Tibial nerve (tissue), 3 donors: ENCODE results near the gene MMP8.

ENCODE experiments used
- EP300 ChIP-seq, 2 donors: sonication (generic); formaldehyde crosslinking; IDR thresholded peaks; one replicate each; pipeline ENCODE4 v1.6.1; 2017; ENCODE audit warnings: antibody characterized with exemption in 2 of 2, mild to moderate bottlenecking in 1 of 2
- POLR2A ChIP-seq, 2 donors: fragments of 450-650 bp; IDR thresholded peaks; one replicate each; pipeline ENCODE4 v1.6.1; 2017; ENCODE audit warnings: antibody characterized with exemption in 2 of 2, mild to moderate bottlenecking in 2 of 2, moderate library complexity in 2 of 2

DNA sequence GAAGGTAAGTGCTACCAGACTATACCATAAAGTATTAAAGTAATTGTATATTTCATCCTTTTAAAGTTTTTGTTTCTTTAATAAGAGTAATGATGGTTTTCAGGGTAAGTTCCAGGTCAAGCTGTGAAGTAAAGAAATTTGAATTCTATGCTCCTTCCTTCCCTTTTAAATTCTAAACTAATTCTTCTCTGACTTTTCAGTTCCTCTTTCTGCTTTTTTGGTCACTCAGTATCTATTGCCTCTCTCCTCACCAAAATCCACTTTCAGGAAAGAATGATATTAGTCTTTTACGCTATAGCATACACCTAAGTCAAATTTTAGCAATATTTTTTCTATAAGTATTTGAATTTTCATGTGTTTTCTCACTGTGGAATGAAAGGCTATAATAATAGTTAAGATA is 8.2 kb downstream of the MMP8 start:
- TF ChIP-seq POLR2A (IDR thresholded peaks at IDR 0.05) (no peak), EP300 (IDR thresholded peaks at IDR 0.05) (no peak)
